Smooth muscle cell of the brain vasculature (primary cell): ENCODE results near the gene ZNF408.
"Not testable (repeated sequence)": the region's sequence is repeated elsewhere in the genome, so short reads cannot be mapped to it uniquely, and the experiment has no call there.

ENCODE experiments used
- DNase-seq: peaks from one replicate; pipeline ENCODE4 v3.0.0-alpha.2; 2012; ENCODE audit warnings: low read depth, low spot score

The ZNF408 gene

GRCh38 chr11:46697303-46697702 lies 3.5 kb upstream of the ZNF408 start:
- DNase-seq, result no peak

- no peak for DNase-seq
Observed at GRCh38 chr11:46697723-46698122, 3.1 kb upstream of the ZNF408 start.

DNA sequence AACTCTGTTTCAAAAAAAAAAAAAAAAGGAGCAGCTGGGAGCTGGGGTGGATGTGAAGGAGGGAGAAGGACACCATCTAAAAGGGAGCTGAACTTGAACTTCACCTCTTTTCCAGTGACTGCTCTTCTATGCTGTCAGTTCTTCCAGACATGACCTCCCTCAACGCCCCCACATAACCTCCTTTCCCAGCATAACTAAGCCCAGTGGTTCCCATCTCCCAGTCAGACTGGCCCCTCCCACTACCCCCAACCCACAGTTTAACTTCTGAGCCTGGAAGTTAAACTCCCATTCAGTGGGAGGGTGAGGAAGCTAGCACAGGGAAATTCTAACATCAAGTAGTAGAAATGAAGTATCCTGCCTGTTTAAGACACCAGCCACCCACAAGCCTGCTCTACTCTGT lies 2.2 kb upstream of the ZNF408 start:
- DNase-seq, result no peak

- DNase-seq, result no peak
Observed at GRCh38 chr11:46701078-46701654, 335 bp downstream of the ZNF408 start.

GRCh38 chr11:46705070-46705688 lies 4.3 kb downstream of the ZNF408 start:
- DNase-seq, result no peak

- no peak for DNase-seq
Observed at GRCh38 chr11:46706886-46707285, 6.1 kb downstream of the ZNF408 start.

GRCh38 chr11:46709351-46709750 lies 8.5 kb downstream of the ZNF408 start:
- DNase-seq, result not testable (repeated sequence)

DNA sequence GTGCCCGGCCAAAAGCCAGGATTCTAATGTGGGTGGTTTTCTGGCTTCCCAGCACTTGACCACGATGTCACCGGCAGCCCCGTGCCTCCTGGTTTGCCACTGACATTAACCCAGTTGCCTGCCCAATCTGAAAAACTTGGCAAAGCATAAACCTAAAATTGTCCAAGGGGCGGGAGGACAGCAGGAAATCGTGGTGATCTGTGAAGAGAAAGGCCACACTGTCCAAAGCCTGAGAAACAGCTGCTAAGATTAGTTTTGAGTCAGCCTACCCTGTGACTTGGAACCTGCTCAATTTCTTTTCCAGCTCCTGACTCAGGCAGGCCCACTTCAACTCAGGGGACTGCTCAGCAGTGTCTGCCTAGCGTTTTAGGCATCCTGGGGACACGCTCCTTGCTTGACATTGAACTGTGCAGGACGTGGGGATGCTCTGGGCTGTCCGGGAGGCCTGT lies 10.0 kb downstream of the ZNF408 start:
- DNase-seq, result no peak

GRCh38 chr11:46711303-46711702 lies 10.5 kb downstream of the ZNF408 start:
- DNase-seq, result no peak

DNA sequence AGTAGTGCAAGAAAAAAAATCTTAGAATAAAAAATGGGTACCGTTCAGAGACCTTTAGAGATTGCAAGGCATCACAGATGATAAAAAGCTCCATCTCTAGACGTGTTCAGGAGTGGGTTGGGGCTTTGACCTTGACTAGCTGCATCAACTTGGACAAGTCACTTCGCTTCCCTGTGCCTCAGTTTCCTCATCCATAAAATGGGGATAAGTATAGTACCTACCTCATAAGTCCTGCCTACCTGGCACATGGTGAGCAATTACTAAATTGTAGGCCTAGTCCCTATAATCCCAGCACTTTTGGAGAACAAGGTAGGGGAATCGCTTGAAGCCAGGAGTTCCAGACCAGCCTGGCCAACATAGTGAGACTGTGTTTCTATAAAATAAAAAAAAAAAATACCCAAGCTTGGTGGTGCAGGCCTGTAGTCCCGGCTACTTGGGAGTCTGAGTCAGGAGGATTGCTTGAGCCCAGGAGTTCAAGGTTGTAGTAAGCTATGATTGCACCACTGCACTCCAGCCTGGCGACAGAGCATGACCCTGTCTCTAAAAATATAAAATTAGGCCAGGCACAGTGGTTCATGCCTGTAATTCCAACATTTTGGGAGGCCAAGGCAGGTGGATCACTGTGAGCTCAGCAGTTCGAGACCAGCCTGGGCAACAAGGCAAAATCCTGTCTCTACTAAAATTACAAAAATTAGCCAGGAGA lies 12.2 kb downstream of the ZNF408 start:
- no peak for DNase-seq

- DNase-seq, result not testable (repeated sequence)
Observed at GRCh38 chr11:46717825-46718154, 17.0 kb downstream of the ZNF408 start.

GRCh38 chr11:46718155-46719019 lies 17.6 kb downstream of the ZNF408 start:
- DNase-seq, result no peak

DNA sequence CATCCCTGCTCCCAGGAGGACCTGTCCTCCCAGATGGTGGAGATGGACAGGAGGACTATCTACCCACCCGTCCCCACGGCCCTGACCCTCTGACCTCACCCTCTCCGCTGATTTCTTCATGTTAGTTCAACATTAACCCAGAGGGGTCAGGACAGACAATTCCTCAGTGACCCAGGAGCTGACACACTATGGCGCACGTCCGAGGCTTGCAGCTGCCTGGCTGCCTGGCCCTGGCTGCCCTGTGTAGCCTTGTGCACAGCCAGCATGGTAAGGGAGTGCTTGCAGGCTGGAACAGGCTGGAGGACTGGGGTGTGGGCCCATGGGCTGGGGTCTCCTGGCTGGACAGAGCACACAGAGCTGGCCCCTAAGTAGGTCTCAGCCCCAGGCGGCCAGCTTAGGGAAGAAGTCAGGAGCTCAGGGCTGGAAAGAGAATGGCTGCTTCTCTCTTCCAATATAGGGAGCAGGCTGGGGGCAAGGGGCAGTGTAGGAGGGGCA lies 18.3 kb downstream of the ZNF408 start, which contains the start of gene F2:
Gene F2, plus strand, starts transcription at position 166 of the 495 bp plus-strand sequence. Its CDS starts 23 bp downstream, at position 189.
- no peak for DNase-seq

DNA sequence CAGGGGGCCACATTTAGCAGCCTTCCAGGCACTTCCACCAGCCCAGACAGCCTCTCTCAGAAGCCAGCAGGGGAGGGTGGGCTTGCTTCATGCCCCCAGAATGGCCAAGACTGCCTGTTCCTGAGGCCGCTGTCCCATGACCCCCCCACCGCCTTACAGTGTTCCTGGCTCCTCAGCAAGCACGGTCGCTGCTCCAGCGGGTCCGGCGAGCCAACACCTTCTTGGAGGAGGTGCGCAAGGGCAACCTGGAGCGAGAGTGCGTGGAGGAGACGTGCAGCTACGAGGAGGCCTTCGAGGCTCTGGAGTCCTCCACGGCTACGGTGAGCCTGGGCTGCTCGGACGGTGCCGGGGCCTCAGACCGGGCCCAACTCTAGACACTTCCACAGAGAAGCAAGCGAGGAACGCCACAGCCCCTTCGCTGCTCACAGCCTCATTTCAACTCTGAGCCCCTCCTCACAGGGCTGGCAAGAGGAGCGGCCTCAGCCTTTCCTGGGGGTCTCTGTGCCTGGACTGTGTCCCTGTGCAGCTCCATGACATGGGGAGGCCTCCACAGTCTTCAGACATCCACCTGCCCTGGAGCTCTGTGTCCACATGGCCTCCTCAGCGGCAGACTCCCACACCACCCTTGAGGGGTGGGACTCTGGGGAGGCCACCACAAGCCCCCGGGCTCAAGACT lies 18.9 kb downstream of the ZNF408 start:
- DNase-seq, result no peak

- no peak for DNase-seq
Observed at GRCh38 chr11:46721286-46721685, 20.5 kb downstream of the ZNF408 start.

- no peak for DNase-seq
Observed at GRCh38 chr11:46722566-46723358, 21.9 kb downstream of the ZNF408 start.

GRCh38 chr11:46723359-46723680 lies 22.5 kb downstream of the ZNF408 start:
- DNase-seq, result no peak

- DNase-seq, result no peak
Observed at GRCh38 chr11:46724088-46724487, 23.3 kb downstream of the ZNF408 start.

DNA sequence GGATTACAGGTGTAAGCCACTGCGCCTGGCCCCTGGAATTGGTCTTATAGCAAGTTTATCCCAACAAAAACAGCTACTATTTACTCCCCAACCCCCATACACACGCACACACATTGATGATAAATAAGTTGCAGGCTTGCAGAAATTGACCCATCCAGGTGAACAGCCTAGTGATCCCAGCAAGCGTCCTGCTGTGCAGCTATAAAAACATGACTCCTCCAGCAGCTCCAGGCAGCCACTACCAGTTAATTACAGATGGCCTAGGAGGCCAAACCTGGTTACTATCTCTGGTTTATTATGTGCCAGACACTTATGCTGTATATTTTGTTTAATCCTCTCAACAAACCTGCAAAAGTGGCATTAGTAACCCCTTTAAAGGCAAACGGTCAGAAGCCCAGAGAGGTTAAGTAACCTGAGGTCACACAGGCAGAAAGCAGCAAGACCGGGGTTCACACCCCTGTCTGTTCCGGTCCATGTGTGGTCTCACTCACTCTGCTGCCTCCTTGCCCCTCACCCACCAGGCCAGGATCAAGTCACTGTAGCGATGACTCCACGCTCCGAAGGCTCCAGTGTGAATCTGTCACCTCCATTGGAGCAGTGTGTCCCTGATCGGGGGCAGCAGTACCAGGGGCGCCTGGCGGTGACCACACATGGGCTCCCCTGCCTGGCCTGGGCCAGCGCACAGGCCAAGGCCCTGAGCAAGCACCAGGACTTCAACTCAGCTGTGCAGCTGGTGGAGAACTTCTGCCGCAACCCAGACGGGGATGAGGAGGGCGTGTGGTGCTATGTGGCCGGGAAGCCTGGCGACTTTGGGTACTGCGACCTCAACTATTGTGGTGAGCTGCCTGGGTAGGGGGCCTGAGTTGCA lies 24.7 kb downstream of the ZNF408 start:
- no peak for DNase-seq
